T-helper 1 cell treated with Interleukin-12 subunit alpha and Interleukin-12 subunit beta and Interleukin-4 antibody, amounts not matched to agents 30 μg/mL and 1 μg/mL, for 36 hours (primary cell): ENCODE measurements around the gene PROSER1.

Experiments
- H3K27ac Mint-ChIP-seq: one replicate; pipeline ENCODE4 v1.8.0; 2021; ENCODE audit warnings: mild to moderate bottlenecking, mixed read lengths
- H3K27me3 Mint-ChIP-seq: one replicate; pipeline ENCODE4 v1.8.0; 2021; ENCODE audit warnings: low read depth, mixed read lengths
- H3K36me3 Mint-ChIP-seq: one replicate; pipeline ENCODE4 v1.8.0; 2021; ENCODE audit warnings: low read depth, mixed read lengths
- H3K4me1 Mint-ChIP-seq: one replicate; pipeline ENCODE4 v1.8.0; 2021; ENCODE audit warnings: low read depth, mixed read lengths
- H3K4me3 Mint-ChIP-seq: one replicate; pipeline ENCODE4 v1.8.0; 2021; ENCODE audit warnings: mild to moderate bottlenecking, moderate library complexity, mixed read lengths
- H3K9me3 Mint-ChIP-seq: one replicate; pipeline ENCODE4 v1.8.0; 2021; ENCODE audit warnings: mixed read lengths

PROSER1 gene

DNA sequence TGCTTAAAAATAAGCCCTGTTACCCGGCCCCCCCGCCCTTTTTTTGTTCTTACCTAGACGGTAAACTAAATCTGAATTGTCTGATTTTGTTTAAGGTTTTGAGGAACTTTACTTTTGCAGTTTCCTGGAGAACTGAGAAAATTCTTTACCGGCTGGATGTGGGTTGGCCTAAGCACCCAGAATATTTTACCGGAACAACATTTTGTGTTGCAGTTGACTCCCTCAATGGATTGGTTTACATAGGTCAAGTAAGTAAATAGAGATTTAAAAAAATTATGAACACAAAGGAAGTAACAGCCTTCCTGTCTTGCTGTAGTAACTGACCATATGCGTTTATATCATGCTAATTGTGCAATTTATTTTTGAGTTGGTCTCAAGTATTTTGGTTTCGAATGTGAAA, 1.2 kb upstream of the PROSER1 start:
- peak overlapping the region; percentile 92 for H3K4me3 Mint-ChIP-seq
- peaks cover 9% of the 10 kb centered on the region for H3K36me3 Mint-ChIP-seq
- H3K27ac Mint-ChIP-seq, result peak overlapping the region; percentile 95
- H3K9me3 Mint-ChIP-seq, result no peaks in the 10 kb centered on the region
- no peaks in the 10 kb centered on the region for H3K27me3 Mint-ChIP-seq
- peaks cover 33% of the 10 kb centered on the region for H3K4me1 Mint-ChIP-seq

DNA sequence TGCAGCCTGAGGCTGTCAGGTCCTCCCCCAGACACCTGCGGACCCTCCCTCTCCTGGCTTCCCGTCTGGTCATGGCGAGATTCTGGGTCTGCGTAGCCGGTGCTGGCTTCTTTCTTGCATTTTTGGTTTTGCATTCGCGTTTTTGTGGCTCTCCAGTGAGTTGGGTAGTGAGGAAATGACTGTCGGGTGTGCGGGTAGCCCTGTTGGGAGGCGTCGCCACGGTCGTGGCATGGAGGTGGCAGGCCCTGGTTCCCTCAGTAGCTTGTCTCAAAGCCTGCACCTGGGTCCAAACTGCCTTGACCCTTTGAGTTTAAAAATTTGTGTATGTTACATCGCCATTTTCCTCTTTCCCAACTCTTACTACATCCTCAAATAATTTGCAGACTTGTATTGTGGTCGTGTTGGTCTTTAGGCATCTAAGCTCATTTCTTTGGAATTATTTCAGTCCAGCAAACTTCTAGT, 711 bp upstream of the PROSER1 start:
- Mint-ChIP-seq H3K36me3 (peaks cover 9% of the 10 kb centered on the region), H3K4me1 (peaks cover 37% of the 10 kb centered on the region), H3K27me3 (no peaks in the 10 kb centered on the region), H3K4me3 (peak overlapping the region; percentile 92), H3K27ac (peak overlapping the region; percentile 95), H3K9me3 (no peaks in the 10 kb centered on the region)

DNA sequence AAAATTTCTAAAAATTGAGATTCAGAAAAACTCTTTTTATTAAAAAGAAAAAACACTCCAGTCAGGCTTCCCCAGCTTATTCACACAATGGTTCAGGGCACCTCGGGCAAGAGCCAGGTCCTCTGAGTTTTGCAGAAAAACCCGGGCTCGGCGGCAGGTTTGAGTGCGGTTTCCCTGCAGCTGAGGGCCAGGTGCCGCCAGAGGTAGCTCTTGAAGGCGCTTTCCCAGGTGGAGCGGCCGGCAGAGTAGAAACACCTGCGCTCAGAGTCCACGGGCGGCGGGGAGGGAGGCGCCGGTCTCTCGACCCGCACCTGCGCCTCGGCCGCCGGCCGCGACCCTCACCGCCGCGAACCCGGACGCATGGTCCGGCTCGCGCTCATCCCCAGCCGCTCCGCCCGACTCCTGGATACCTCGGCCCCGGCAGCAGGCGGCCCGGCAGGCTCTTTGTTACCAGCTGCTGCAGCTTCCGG, 444 bp downstream of the PROSER1 start:
- Mint-ChIP-seq H3K9me3 (no peaks in the 10 kb centered on the region), H3K27me3 (no peaks in the 10 kb centered on the region), H3K4me3 (peak overlapping the region; percentile 92), H3K4me1 (peaks cover 34% of the 10 kb centered on the region), H3K27ac (peak overlapping the region; percentile 95), H3K36me3 (peaks cover 4% of the 10 kb centered on the region)

DNA sequence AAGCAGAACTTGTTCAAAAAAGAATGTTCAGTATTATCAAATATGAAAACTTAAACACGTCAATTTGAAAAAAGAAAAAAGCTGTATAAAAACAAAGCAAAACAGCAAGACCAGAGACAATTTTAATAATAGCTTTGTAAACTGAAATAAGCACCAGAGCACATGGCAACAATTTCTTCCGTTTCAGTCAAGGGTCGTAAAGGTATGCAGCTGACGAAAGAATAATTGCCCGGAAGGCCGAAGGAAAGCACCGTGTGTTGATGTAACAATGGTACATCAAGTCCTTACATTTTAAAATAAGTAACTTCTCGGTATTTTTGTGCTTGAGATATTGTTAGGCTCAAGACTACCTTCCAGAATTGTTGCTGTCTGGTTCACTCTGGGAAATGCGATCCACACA, 1.7 kb downstream of the PROSER1 start:
- no peaks in the 10 kb centered on the region for H3K9me3 Mint-ChIP-seq
- H3K36me3 Mint-ChIP-seq, result peaks cover 4% of the 10 kb centered on the region
- H3K27ac Mint-ChIP-seq, result peak overlapping the region; percentile 80
- peak overlapping the region; percentile 88 for H3K4me3 Mint-ChIP-seq
- H3K4me1 Mint-ChIP-seq, result peaks cover 40% of the 10 kb centered on the region
- no peaks in the 10 kb centered on the region for H3K27me3 Mint-ChIP-seq

DNA sequence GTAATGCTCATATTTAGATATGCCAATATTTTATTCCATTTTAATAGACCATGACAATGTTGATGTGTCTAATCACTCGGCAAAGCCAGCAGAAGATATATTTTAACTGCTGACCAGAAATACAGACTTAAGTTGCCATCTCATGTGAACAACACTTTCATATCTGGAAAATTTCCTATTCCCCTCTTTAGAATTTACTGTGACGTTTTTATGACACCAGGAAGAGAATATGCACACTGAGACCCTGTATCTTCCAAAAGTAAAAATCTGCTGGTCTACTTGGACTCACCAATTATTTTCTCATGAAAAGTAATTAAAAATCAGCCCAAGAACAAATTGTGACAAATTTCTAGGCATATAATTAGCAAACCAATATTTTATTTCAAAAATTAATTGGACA, 2.1 kb downstream of the PROSER1 start:
- H3K9me3 Mint-ChIP-seq, result no peaks in the 10 kb centered on the region
- peak overlapping the region; percentile 80 for H3K27ac Mint-ChIP-seq
- H3K4me3 Mint-ChIP-seq, result peak overlapping the region; percentile 88
- H3K36me3 Mint-ChIP-seq, result peaks cover 3% of the 10 kb centered on the region
- peaks cover 39% of the 10 kb centered on the region for H3K4me1 Mint-ChIP-seq
- H3K27me3 Mint-ChIP-seq, result no peaks in the 10 kb centered on the region

DNA sequence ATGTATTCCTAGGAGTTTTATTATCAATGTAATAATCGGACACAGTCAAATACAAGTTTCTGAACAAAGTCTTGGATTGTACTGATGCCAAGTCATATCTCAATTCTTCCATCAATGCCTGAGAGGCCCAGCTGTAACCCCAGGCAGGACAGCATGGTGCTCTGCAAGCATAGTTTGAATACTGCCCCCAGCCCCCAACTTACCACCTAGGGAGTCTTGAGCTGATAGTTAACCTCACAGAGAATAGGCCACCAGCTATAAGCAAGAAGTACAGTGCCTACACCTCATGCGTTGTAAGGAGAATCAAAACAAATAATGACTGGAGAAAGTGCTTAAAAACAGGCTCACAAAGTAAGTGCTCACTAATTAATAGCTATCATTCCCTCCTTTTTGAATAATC, 2.7 kb downstream of the PROSER1 start:
- Mint-ChIP-seq H3K27ac (no peak overlapping the region), H3K27me3 (no peaks in the 10 kb centered on the region), H3K4me3 (peak overlapping the region; percentile 88), H3K36me3 (no peaks in the 10 kb centered on the region), H3K9me3 (no peaks in the 10 kb centered on the region), H3K4me1 (peaks cover 36% of the 10 kb centered on the region)

DNA sequence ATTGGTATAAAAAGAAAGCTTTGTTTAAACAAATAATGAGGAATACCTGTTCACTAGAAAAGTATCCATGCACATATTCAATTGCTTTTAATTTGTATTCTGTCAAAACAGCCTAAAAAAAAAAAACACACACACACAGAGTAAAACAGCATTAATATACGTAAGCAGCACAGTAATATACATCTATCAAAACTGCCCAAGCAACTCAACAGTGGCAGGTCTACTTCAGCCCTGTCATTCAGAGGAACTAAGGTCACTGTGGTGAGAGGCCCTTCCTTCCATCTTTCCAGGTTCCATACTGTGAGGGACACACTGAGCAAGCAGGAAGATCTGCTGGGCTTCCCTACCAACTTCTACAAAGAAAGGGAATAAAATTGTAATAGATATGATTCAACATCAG, 3.8 kb downstream of the PROSER1 start:
- no peaks in the 10 kb centered on the region for H3K36me3 Mint-ChIP-seq
- no peaks in the 10 kb centered on the region for H3K9me3 Mint-ChIP-seq
- H3K27ac Mint-ChIP-seq, result no peak overlapping the region
- peaks cover 33% of the 10 kb centered on the region for H3K4me1 Mint-ChIP-seq
- H3K27me3 Mint-ChIP-seq, result no peaks in the 10 kb centered on the region
- H3K4me3 Mint-ChIP-seq, result no peak overlapping the region

DNA sequence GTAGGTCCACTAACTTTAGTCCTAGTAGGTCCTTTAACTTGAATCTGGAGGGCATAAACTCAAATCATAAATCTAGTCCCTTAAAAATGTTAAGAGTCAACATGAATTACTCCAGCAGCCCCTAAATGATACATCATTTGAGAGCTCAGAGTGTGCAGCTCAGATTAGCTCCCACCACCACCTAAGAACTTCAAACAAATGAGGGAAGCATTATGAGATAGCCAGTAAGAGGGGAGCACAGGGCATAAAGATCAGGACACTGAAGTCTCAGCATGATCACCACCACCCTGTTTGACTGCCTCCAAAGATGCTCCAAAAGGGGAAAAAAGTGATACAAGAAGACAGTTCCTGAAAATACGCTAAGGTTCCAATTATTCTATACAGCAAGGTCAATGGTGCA, 5.7 kb downstream of the PROSER1 start:
- H3K27me3 Mint-ChIP-seq, result no peaks in the 10 kb centered on the region
- no peak overlapping the region for H3K27ac Mint-ChIP-seq
- H3K9me3 Mint-ChIP-seq, result no peaks in the 10 kb centered on the region
- peaks cover 32% of the 10 kb centered on the region for H3K4me1 Mint-ChIP-seq
- no peak overlapping the region for H3K4me3 Mint-ChIP-seq
- peaks cover 8% of the 10 kb centered on the region for H3K36me3 Mint-ChIP-seq

DNA sequence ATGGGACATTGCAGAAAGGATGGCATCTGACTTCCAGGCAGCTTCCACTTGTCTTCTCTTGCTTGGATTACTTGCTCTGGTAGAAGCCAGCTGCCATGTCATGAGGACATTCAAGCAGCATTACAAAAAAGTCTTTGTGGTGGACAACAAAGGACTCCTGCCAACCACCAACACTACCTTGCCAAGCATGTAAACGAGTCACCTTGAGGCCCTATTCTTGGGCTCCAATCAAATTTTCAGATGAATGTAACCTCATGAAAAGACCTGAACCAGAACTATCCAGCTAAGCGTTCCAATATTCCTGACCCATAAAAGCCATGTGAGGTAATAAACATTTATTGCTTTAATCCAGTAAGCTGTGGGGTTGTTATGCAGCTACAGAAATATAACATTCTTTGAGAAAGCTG, 12.5 kb downstream of the PROSER1 start:
- H3K27me3 Mint-ChIP-seq, result no peaks in the 10 kb centered on the region
- no peak overlapping the region for H3K4me3 Mint-ChIP-seq
- no peaks in the 10 kb centered on the region for H3K9me3 Mint-ChIP-seq
- peaks cover 5% of the 10 kb centered on the region for H3K4me1 Mint-ChIP-seq
- H3K27ac Mint-ChIP-seq, result no peak overlapping the region
- peaks cover 39% of the 10 kb centered on the region for H3K36me3 Mint-ChIP-seq

DNA sequence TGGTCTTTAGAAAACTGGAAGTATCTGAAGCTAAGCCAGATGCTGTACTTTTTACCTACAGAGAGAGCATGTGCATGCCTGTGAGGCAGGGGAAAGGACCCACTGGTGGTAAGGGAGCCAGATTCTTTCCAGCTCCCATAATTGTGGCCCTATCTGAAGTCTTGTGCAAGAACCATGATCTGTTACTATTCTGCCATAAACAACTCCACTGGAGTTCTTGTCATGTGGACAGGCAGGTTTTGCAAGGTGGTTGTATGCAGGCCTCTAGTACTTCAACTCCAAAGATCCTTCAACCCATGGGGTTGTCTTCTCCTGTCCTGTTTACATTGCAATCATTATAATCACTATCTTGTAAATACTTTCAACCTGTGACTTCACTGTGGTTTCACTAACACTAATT, 14.1 kb downstream of the PROSER1 start:
- Mint-ChIP-seq H3K9me3 (no peaks in the 10 kb centered on the region), H3K27ac (no peak overlapping the region), H3K36me3 (peaks cover 42% of the 10 kb centered on the region), H3K4me1 (peaks cover 6% of the 10 kb centered on the region), H3K27me3 (no peaks in the 10 kb centered on the region), H3K4me3 (no peak overlapping the region)

DNA sequence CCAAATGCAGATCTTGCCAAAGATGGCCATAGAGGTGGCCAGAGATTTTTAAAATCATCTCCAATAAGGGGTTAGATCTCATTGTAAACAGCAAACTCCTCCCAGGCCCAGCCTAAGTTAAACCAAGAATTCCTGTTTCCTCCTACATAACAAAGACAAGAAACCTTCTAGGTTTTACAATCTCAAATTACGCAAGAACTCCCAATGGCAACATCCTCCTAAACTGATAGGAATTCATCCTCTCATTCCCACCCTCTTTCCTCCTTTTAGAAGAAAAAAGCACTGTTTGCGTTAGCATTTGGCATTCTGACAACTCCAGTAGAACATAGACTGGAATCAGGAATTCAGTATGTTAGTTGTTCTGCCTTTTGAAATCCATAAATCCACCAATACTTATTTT, 14.6 kb downstream of the PROSER1 start:
- Mint-ChIP-seq H3K36me3 (peaks cover 44% of the 10 kb centered on the region), H3K27ac (no peak overlapping the region), H3K4me1 (peaks cover 8% of the 10 kb centered on the region), H3K27me3 (no peaks in the 10 kb centered on the region), H3K9me3 (no peaks in the 10 kb centered on the region), H3K4me3 (no peak overlapping the region)

DNA sequence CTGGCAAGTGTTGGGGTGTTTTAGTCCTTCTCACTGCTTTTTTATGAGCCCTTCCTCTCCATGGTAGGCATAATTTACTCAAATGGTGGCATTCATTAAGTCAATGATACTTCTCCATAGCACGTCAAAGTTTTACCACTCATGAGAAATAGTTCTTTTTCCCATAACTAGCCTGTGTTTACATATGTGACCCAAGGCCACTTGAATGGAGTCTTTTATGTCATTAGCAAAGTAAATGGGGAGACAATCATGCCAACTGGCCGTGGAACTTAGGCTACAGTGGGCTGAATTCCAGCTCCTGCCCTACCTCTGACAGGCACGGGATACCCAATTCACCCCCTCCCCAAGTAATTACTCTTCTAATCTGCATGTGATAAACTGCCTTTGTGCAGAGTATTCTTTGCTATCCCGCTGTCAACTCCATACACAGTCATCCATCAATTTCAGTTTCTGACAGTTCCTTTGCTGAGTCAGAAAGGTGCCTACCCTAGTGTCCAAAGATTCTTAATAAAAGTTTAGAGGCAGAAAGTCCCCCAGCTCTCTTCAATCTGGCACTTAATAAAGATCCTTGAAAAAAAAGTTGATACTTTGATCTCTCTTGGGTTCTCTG, 16.9 kb downstream of the PROSER1 start:
- H3K4me3 Mint-ChIP-seq, result no peak overlapping the region
- peaks cover 18% of the 10 kb centered on the region for H3K4me1 Mint-ChIP-seq
- H3K27ac Mint-ChIP-seq, result no peak overlapping the region
- H3K27me3 Mint-ChIP-seq, result no peaks in the 10 kb centered on the region
- peaks cover 39% of the 10 kb centered on the region for H3K36me3 Mint-ChIP-seq
- H3K9me3 Mint-ChIP-seq, result no peaks in the 10 kb centered on the region

DNA sequence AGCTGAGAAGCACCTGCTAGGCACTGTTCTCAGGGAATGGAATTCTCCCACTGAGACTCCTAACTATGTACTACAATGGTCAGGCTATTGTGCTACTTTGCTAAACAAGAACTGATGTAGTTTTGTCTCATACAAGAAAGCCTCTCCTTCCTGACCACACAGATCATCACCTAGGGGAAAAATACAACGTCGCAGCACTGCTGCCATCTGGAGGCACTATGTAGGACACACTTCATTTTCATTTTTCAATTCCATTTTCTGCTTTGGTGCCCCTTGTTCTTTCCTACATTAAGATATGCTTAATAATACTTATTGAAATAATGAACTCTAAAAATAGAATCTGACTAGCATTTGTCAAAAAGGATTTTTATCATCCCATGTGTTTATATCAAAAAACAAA, 21.1 kb downstream of the PROSER1 start:
- peaks cover 50% of the 10 kb centered on the region for H3K36me3 Mint-ChIP-seq
- H3K4me1 Mint-ChIP-seq, result peaks cover 18% of the 10 kb centered on the region
- H3K27me3 Mint-ChIP-seq, result no peaks in the 10 kb centered on the region
- no peaks in the 10 kb centered on the region for H3K9me3 Mint-ChIP-seq
- H3K27ac Mint-ChIP-seq, result peak overlapping the region; percentile 46
- H3K4me3 Mint-ChIP-seq, result no peak overlapping the region

DNA sequence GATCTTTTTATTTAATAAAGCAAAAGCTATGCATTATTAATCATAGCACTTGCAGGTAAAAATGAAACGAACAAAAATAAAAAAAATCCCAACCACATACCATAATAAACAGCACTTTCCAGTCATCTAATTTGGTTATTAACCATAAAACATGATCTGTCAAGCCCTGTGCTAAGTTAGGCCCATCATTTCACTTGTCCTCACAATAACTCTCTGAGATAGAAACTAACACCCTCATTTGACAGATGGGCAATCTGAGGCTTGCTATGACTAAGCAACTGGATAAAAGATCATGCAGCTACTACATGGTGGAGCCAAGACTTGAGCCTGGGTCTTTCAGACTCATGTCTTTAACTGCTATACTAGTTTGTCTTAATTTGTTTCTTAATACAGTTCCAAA, 21.8 kb downstream of the PROSER1 start:
- Mint-ChIP-seq H3K4me3 (no peak overlapping the region), H3K9me3 (no peaks in the 10 kb centered on the region), H3K27ac (no peak overlapping the region), H3K4me1 (peaks cover 18% of the 10 kb centered on the region), H3K27me3 (no peaks in the 10 kb centered on the region), H3K36me3 (peaks cover 52% of the 10 kb centered on the region)

DNA sequence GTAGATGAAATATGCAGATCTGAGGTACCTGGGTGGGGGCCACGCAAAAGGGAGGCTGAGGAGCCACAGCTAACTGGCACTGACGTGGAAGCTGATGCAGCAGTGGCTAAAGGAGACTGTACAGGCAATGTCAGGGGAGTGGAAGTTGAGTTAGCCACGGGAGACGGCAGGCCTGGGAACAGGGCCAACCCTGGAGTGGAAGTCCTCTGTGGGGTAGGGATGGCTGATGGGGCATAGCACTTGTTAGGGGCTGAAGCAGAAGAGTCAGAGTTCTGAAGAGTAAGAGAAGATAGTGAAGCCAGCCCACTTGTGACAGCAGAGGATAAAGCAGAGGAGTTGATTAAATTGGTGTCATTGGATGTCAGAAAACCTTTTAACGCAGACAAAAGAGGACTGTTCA, 24.4 kb downstream of the PROSER1 start:
- Mint-ChIP-seq H3K36me3 (peaks cover 60% of the 10 kb centered on the region), H3K9me3 (no peaks in the 10 kb centered on the region), H3K27me3 (no peaks in the 10 kb centered on the region), H3K27ac (no peak overlapping the region), H3K4me3 (no peak overlapping the region), H3K4me1 (peaks cover 13% of the 10 kb centered on the region)

DNA sequence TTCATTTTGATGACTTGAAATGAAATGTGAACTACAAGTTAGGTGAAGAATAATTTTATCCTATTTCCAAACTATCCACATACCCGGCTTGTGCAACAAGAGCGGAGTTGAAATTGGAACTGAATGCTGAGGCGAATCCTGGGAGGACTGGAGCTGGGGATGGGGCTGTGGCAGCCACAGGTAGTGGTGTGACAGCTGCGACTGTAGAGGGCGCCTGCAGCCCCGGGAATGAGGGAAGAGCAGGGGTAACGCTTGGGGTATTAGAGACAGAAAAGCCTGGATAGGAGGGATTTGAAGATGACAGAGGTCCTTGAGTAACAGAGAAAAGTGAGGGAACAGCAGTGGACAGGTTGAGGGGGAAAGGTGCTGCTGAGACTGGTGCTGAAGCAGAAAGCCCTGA, 25.3 kb downstream of the PROSER1 start:
- Mint-ChIP-seq H3K9me3 (no peaks in the 10 kb centered on the region), H3K27me3 (no peaks in the 10 kb centered on the region), H3K4me3 (no peak overlapping the region), H3K27ac (no peak overlapping the region), H3K4me1 (peaks cover 5% of the 10 kb centered on the region), H3K36me3 (peaks cover 60% of the 10 kb centered on the region)
